Spleen (tissue), 11 donors: ENCODE data around the gene FAM136A. TPM values are rescaled to one million over a fixed set of nuclear protein-coding genes. Genes with fewer than 3 reads are reported as not detected.
A peak's percentile ranks its signal among the peaks of the same experiment; 100 is the strongest.
"Not testable (repeated sequence)": the region's sequence is repeated elsewhere in the genome, so short reads cannot be mapped to it uniquely, and the experiment has no call there.

Experiments used
- DNase-seq: peaks from one replicate; pipeline ENCODE4 v3.0.0-alpha.2; 2020
- H3K27ac ChIP-seq, 8 donors: fragments of 200-600 bp; sonication (generic) in 7 of 8; 1 replicate in 4 of 8; 2 replicates in 4 of 8; pipeline versions ENCODE4 v1.5.0 to v1.8.0; 2016 to 2021; ENCODE audit warnings: inconsistent platforms in 4 of 8, mild to moderate bottlenecking in 4 of 8, moderate library complexity in 1 of 8
- H3K27me3 ChIP-seq, 7 donors: fragments of 200-600 bp; sonication (generic) in 6 of 7; replicated peaks in 1 of 7; 1 replicate in 4 of 7; 2 replicates in 3 of 7; pipeline versions ENCODE4 v1.5.0 to v1.8.0; 2016 to 2021; ENCODE audit warnings: inconsistent platforms in 3 of 7, mild to moderate bottlenecking in 1 of 7
- H3K36me3 ChIP-seq, 6 donors: fragments of 200-600 bp; sonication (generic) in 5 of 6; 1 replicate in 4 of 6; 2 replicates in 2 of 6; pipeline versions ENCODE4 v1.5.0 to v1.8.0; 2016 to 2021; ENCODE audit warnings: inconsistent platforms in 2 of 6
- H3K4me1 ChIP-seq, 6 donors: fragments of 200-600 bp; sonication (generic) in 5 of 6; 1 replicate in 3 of 6; 2 replicates in 3 of 6; pipeline versions ENCODE4 v1.5.0 to v1.8.0; 2016 to 2021; ENCODE audit warnings: inconsistent platforms in 3 of 6
- H3K4me3 ChIP-seq, 8 donors: fragments of 200-600 bp; sonication (generic) in 7 of 8; 1 replicate in 4 of 8; 2 replicates in 4 of 8; pipeline versions ENCODE4 v1.5.0 to v1.8.0; 2016 to 2021; ENCODE audit warnings: inconsistent platforms in 4 of 8, mild to moderate bottlenecking in 4 of 8, moderate library complexity in 2 of 8
- H3K9me3 ChIP-seq, 8 donors: fragments of 200-600 bp; sonication (generic) in 7 of 8; 1 replicate in 4 of 8; 2 replicates in 4 of 8; pipeline versions ENCODE4 v1.5.0 to v1.8.0; 2016 to 2021; ENCODE audit warnings: inconsistent platforms in 4 of 8
- POLR2A ChIP-seq, 3 donors: fragments of 450-650 bp; IDR thresholded peaks; one replicate each; pipeline ENCODE4 v1.5.1; 2017; ENCODE audit warnings: antibody characterized with exemption in 3 of 3, mild to moderate bottlenecking in 1 of 3
- POLR2AphosphoS5 ChIP-seq, 3 donors: sonication (generic); formaldehyde crosslinking; IDR thresholded peaks; one replicate each; pipeline ENCODE4 v1.5.1; 2017; ENCODE audit warnings: antibody characterized with exemption in 3 of 3
- WGBS, 5 donors: extraction: QIAGEN DNeasy Blood & Tissue Kit in 3 of 5; methylation state at CpG; one replicate each; pipeline versions ENCODE4 v1.1.5 to v1.1.7; 2013 to 2018; 5-methylcytosine and 5-hydroxymethylcytosine counted together
- intact Hi-C: fragments of 100-400 bp; cut with DNase I; formaldehyde crosslinking; loops from one replicate; pipeline ENCODE4 v1.15.0; 2023; ENCODE audit warnings: low total_unique reads
- polyA plus RNA-seq, 3 donors: library from polyadenylated mRNA; stranded (reverse); fragments of 200-250 nt; gene quantifications; one replicate each; pipeline ENCODE4 v1.2.1, GENCODE V29; 2013
- total RNA-seq, 7 donors: library from RNA; depleted of rRNA in 3 of 7; stranded (reverse); fragments of >200 nt in 3 of 7; fragmentation: NEBNext Ultra II Directional in 4 of 7; extraction: Animal tissue kit (Norgen Biotek cat#: 25700) in 4 of 7; gene quantifications; one replicate each; pipeline versions ENCODE4 v1.1.0 to v1.2.1, GENCODE V29; 2016 to 2021
- TF ChIP-seq, protein P1 (sequence below), 11 experiments: fragments of 200-600 bp in 7 of 11; fragments of 450-650 bp in 4 of 11; sonication (generic) in 4 of 11; IDR thresholded peaks in 8 of 11; conservative IDR thresholded peaks in 3 of 11; 1 replicate in 7 of 11; 2 replicates in 4 of 11; pipeline versions ENCODE4 v1.4.0 to v1.8.0; 2016 to 2021; ENCODE audit warnings: antibody characterized with exemption in 11 of 11, inconsistent platforms in 4 of 11, mild to moderate bottlenecking in 1 of 11
- donor health status: healthy with polysubstance abuse.
- donor health status: DM: no; HTN: no; CAD: no; lungs with moderate emphysema.
- donor health status: DM: no; HTN: no; CAD: no.
- donor health status: Bipolar disorder and iron deficiency.
- donor health status: healthy.
- donor health status: DM: no; HTN: no; CAD: no.
- donor health status: DM: yes; HTN: yes; CAD: no.

The FAM136A gene
- total and polyA plus RNA-seq, 10 donors, result 21.0 to 39.4 (median 27.4) TPM

DNA sequence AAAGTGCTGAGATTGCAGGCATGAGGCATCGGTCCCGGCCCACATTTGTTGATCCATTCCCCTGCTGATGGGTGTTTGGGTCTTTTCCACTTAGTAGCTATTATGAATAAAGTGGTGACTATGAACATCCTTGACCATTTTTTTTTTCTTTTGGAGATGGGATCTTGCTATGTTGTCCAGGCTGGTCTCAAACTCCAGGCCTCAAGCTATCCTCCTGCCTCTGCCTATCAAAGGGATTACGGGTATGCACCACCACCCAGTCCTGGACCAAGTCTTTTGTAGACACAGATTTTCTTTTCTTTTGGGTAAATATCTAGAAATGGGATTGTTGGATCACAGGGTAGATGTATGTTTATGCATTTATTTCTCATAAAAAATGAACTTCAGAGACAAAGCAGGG is 1.3 kb upstream of the FAM136A start:
- intact Hi-C loops, result loop anchor here (5.0 to 10.0 kb wide), 2 partner anchors 391 to 578 kb away; no protein-coding TSS in a partner anchor
- no peak overlapping the region for H3K27ac ChIP-seq
- peaks cover 0 to 36% (median 22%) of the 10 kb centered on the region in 6 donors for H3K4me1 ChIP-seq
- TF ChIP-seq, protein P1, sequence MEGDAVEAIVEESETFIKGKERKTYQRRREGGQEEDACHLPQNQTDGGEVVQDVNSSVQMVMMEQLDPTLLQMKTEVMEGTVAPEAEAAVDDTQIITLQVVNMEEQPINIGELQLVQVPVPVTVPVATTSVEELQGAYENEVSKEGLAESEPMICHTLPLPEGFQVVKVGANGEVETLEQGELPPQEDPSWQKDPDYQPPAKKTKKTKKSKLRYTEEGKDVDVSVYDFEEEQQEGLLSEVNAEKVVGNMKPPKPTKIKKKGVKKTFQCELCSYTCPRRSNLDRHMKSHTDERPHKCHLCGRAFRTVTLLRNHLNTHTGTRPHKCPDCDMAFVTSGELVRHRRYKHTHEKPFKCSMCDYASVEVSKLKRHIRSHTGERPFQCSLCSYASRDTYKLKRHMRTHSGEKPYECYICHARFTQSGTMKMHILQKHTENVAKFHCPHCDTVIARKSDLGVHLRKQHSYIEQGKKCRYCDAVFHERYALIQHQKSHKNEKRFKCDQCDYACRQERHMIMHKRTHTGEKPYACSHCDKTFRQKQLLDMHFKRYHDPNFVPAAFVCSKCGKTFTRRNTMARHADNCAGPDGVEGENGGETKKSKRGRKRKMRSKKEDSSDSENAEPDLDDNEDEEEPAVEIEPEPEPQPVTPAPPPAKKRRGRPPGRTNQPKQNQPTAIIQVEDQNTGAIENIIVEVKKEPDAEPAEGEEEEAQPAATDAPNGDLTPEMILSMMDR (IDR thresholded peaks at IDR 0.05 in 8 of 11, conservative IDR thresholded peaks at IDR 0.05 in 3 of 11), result no peak
- TF ChIP-seq POLR2A (IDR thresholded peaks at IDR 0.05) (no peak), POLR2AphosphoS5 (IDR thresholded peaks at IDR 0.05) (no peak)
- H3K4me3 ChIP-seq, result no peak overlapping the region
- 84 to 96% (median 92%) methylated on average over 3 of the region's 3 CpGs for WGBS, 5 donors
- H3K36me3 ChIP-seq, result peaks cover 0 to 26% (median 20%) of the 10 kb centered on the region in 6 donors
- H3K27me3 ChIP-seq, result no peaks in the 10 kb centered on the region
- H3K9me3 ChIP-seq, result no peaks in the 10 kb centered on the region
- DNase-seq, result no peak

DNA sequence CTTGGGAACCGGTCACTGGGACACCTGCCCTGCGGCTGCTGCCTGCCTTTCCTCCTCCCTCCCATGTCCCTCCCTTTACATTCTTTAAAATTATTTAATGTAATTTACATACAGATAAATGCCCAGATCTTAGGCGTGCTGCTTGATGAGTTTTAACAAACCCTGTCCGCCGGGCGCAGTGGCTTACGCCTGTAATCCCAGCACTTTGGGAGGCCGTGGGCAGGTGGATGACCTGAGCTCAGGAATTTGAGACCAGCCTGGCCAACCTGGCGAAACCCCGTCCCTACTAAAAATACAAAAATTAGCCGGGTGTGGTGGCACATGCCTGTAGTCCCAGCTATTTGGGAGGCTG is 304 bp upstream of the FAM136A start:
- peaks cover 0 to 36% (median 26%) of the 10 kb centered on the region in 6 donors for H3K36me3 ChIP-seq
- not testable (repeated sequence) for H3K27me3 ChIP-seq, H3K9me3 ChIP-seq, DNase-seq
- peaks cover 0 to 36% (median 22%) of the 10 kb centered on the region in 6 donors for H3K4me1 ChIP-seq
- intact Hi-C loops, result loop anchor here (5.0 to 10.0 kb wide), 2 partner anchors 390 to 577 kb away; no protein-coding TSS in a partner anchor
- H3K27ac ChIP-seq, result peak overlapping the region in 7 of 8 donors; percentile 82 to 92 (median 91)
- 39 to 50% (median 50%) methylated on average over 11 of the region's 11 CpGs for WGBS, 5 donors
- TF ChIP-seq, protein P1 (IDR thresholded peaks at IDR 0.05 in 8 of 11, conservative IDR thresholded peaks at IDR 0.05 in 3 of 11), result peak in 5 of 11 experiments; percentile 2 to 60 (median 8)
- peak overlapping the region; percentile 61 to 98 (median 90) for H3K4me3 ChIP-seq

- no peak for DNase-seq
- H3K4me1 ChIP-seq, result peaks cover 0 to 36% (median 22%) of the 10 kb centered on the region in 6 donors
- peak overlapping the region; percentile 61 to 98 (median 90) for H3K4me3 ChIP-seq
- intact Hi-C loops, result loop anchor here (5.0 to 10.0 kb wide), 2 partner anchors 389 to 576 kb away; no protein-coding TSS in a partner anchor
- no peaks in the 10 kb centered on the region for H3K27me3 ChIP-seq
- peak overlapping the region; percentile 82 to 92 (median 90) for H3K27ac ChIP-seq
- 57 to 68% (median 62%) methylated on average over 10 of the region's 10 CpGs for WGBS, 5 donors
- H3K9me3 ChIP-seq, result no peaks in the 10 kb centered on the region
- TF ChIP-seq, protein P1 (IDR thresholded peaks at IDR 0.05 in 8 of 11, conservative IDR thresholded peaks at IDR 0.05 in 3 of 11), result peak in 1 of 11 experiments; percentile 31
- no peak for TF ChIP-seq POLR2A (IDR thresholded peaks at IDR 0.05)
- H3K36me3 ChIP-seq, result peaks cover 0 to 49% (median 30%) of the 10 kb centered on the region in 6 donors
Observed at GRCh38 chr2:70300771-70301343, 1.0 kb downstream of the FAM136A start.

DNA sequence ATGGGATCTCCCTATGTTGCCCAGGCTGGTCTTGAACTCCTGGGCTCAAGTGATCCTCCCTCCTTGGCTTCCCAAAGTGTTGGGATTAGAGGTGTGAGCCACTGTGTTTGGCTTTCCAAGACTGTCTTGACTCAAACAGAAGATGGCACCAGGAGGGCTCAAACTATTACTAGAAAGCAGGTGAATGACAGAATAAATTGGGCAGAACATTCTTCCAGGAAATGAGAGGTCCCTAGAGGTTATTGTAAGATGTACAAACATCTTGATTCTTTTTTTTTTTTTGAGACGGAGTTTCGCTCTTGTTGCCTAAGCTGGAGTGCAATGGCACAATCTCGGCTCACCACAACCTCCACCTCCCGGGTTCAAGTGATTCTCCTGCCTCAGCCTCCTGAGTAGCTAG is 4.0 kb downstream of the FAM136A start:
- H3K9me3 ChIP-seq, DNase-seq, H3K27me3 ChIP-seq, H3K27ac ChIP-seq, intact Hi-C loops, H3K4me3 ChIP-seq: not testable (repeated sequence)
- peaks cover 3 to 40% (median 25%) of the 10 kb centered on the region in 6 donors for H3K4me1 ChIP-seq
- 78 to 98% (median 86%) methylated on average over 4 of the region's 4 CpGs for WGBS, 5 donors
- peaks cover 0 to 49% (median 30%) of the 10 kb centered on the region in 6 donors for H3K36me3 ChIP-seq
